Heart right ventricle (tissue), 16 donors: ENCODE results near the gene PNKD. TPM values are rescaled to one million over a fixed set of nuclear protein-coding genes. Genes with fewer than 3 reads are reported as not detected.

ENCODE experiments used
- ATAC-seq, 8 donors: fragments of 200-7000 bp; cut with Tn5 transposase; one replicate each; pipeline ENCODE4 v1.9.1; 2020; ENCODE audit warnings: mild to moderate bottlenecking in 8 of 8, moderate library complexity in 8 of 8, moderate number of reproducible peaks in 1 of 8
- DNase-seq, 2 donors: peaks; one replicate each; pipeline ENCODE4 v3.0.0-alpha.2; 2020
- H3K27ac ChIP-seq, 10 donors: fragments of 200-600 bp; sonication (generic) in 2 of 10; one replicate each; pipeline versions ENCODE4 v1.5.0 to v1.8.0; 2020 to 2022; ENCODE audit warnings: mild to moderate bottlenecking in 3 of 10
- H3K27me3 ChIP-seq, 7 donors: fragments of 200-600 bp; one replicate each; pipeline ENCODE4 v1.8.0; 2021 to 2022; ENCODE audit warnings: mild to moderate bottlenecking in 2 of 7
- H3K36me3 ChIP-seq, 9 donors: fragments of 200-600 bp; sonication (generic) in 1 of 9; one replicate each; pipeline versions ENCODE4 v1.5.0 to v1.8.0; 2020 to 2022; ENCODE audit warnings: mild to moderate bottlenecking in 2 of 9
- H3K4me1 ChIP-seq, 9 donors: fragments of 200-600 bp; sonication (generic) in 1 of 9; one replicate each; pipeline versions ENCODE4 v1.5.0 to v1.8.0; 2020 to 2022; ENCODE audit warnings: mild to moderate bottlenecking in 4 of 9
- H3K4me3 ChIP-seq, 10 donors: fragments of 200-600 bp; sonication (generic) in 2 of 10; one replicate each; pipeline versions ENCODE4 v1.5.0 to v1.8.0; 2020 to 2022; ENCODE audit warnings: mild to moderate bottlenecking in 7 of 10, moderate library complexity in 2 of 10
- H3K9me3 ChIP-seq, 11 donors: fragments of 200-600 bp in 10 of 11; sonication (generic) in 2 of 11; one replicate each; pipeline versions ENCODE4 v1.5.0 to v1.8.0; 2013 to 2022; ENCODE audit warnings: mild to moderate bottlenecking in 2 of 11, control low read depth in 1 of 11, moderate library complexity in 1 of 11
- CTCF ChIP-seq, 9 donors: fragments of 200-600 bp; sonication (generic) in 2 of 9; IDR thresholded peaks; one replicate each; pipeline versions ENCODE4 v1.5.0 to v1.8.0; 2021 to 2022; ENCODE audit warnings: antibody characterized with exemption in 9 of 9, mild to moderate bottlenecking in 5 of 9, moderate library complexity in 1 of 9
- WGBS, 2 donors: extraction: QIAGEN DNeasy Blood & Tissue Kit; methylation state at CpG; one replicate each; pipeline ENCODE4 v1.1.7; 2013; ENCODE audit warnings: inconsistent platforms in 1 of 2; 5-methylcytosine and 5-hydroxymethylcytosine counted together
- intact Hi-C, 10 donors: fragments of 100-400 bp; cut with DNase I; formaldehyde crosslinking; loops; one replicate each; pipeline versions ENCODE4 v1.11.1 to v1.14.2; 2022
- polyA plus RNA-seq, 2 donors: library from polyadenylated mRNA; stranded (reverse); fragments of 200-250 nt; gene quantifications; one replicate each; pipeline ENCODE4 v1.2.3, GENCODE V29; 2013
- total RNA-seq, 10 donors: library from RNA; stranded (reverse); fragmentation: NEBNext Ultra II Directional in 3 of 10; extraction: Animal tissue kit (Norgen Biotek cat#: 25700) in 3 of 10; gene quantifications; one replicate each; pipeline versions ENCODE4 v1.2.1 to v1.2.4, GENCODE V29; 2021 to 2023
- donor health status: Arrhythmogenic right ventricular cardiomyopathy.
- donor health status: ischemic (EF 13 %, LVEDD 7.1; RV severe dilation, severe dysfunction).
- donor health status: healthy with polysubstance abuse.
- donor health status: DM: no; HTN: yes; CAD: no.
- donor health status: DM: no; HTN: no; CAD: no.
- donor health status: ischemic (EF 25% LVEDD 6.9; RV normal size, moderate dysfunction).
- donor health status: ischemic (EF 25% LVEDD 5.7; RV mildly dilated, moderate dysfunction).
- donor health status: healthy.
- donor health status: DM: yes; HTN: yes; CAD: no.
- donor health status: Ischemic cardiomyopathy.
- donor health status: ischemic (EF 35%, LVEDD 5.7; RV mildly dilated, moderate dysfunction).
- donor health status: nonischemic (EF 11% LVEDD 7.7; RV severe dilation, severe dysfunction).
- donor health status: DM: yes; HTN: yes; CAD: no.
- donor health status: PGD.
- donor health status: ischemic (EF 29% LVEDD 5.4; RV normal size, mild dysfunction).
- donor health status: nonischemic (EF 23%, LVEDD 6.1; RV moderate dilation, normal function).

PNKD gene
- total and polyA plus RNA-seq, 12 donors: 56.9 to 138 (median 75.7) TPM

- no peak overlapping the region for H3K4me3 ChIP-seq
- no peaks in the 10 kb centered on the region for H3K36me3 ChIP-seq
- TF ChIP-seq CTCF (IDR thresholded peaks at IDR 0.05): no peak
- no peak for DNase-seq
- H3K27me3 ChIP-seq: no peaks in the 10 kb centered on the region
- ATAC-seq: no peak
- peaks cover 0 to 13% (median 0%) of the 10 kb centered on the region in 9 donors for H3K4me1 ChIP-seq
- H3K9me3 ChIP-seq: peaks cover 0 to 26% (median 8%) of the 10 kb centered on the region in 11 donors
- intact Hi-C loops: loop anchor here in 7 of 10 donors (1.0 to 10.0 kb wide), 6 partner anchors 38 to 170 kb away; no protein-coding TSS in a partner anchor
- H3K27ac ChIP-seq: no peak overlapping the region
- 75 to 77% methylated on average over 20 of the region's 20 CpGs for WGBS, 2 donors
These were observed 84.6 kb downstream of the PNKD start for GRCh38 chr2:218354850-218355443.

- Histone ChIP-seq H3K4me1 (peaks cover 0 to 30% (median 0%) of the 10 kb centered on the region in 9 donors), H3K27ac (no peak overlapping the region), H3K4me3 (no peak overlapping the region), H3K27me3 (no peaks in the 10 kb centered on the region), H3K36me3 (no peaks in the 10 kb centered on the region), H3K9me3 (peaks cover 0 to 5% (median 0%) of the 10 kb centered on the region in 11 donors)
- DNase-seq (no peak), ATAC-seq (peak in 4 of 8 donors; percentile 17 to 51 (median 24))
- WGBS, 2 donors: 58 to 63% methylated on average over 17 of the region's 17 CpGs
- intact Hi-C loops: loop anchor here in 8 of 10 donors (2.0 to 10.0 kb wide), 4 partner anchors 55 to 173 kb away; no protein-coding TSS in a partner anchor
- TF ChIP-seq CTCF (IDR thresholded peaks at IDR 0.05): no peak
These were observed 87.2 kb downstream of the PNKD start for GRCh38 chr2:218357236-218358177.

GRCh38 chr2:218360453-218360852 lies 90.1 kb downstream of the PNKD start:
- intact Hi-C loops: no loop called here

More at GRCh38 chr2:218360453-218360852, 90.1 kb downstream of the PNKD start:
- H3K9me3 ChIP-seq: no peaks in the 10 kb centered on the region
- 88 to 90% methylated on average over 4 of the region's 4 CpGs for WGBS, 2 donors
- no peak for TF ChIP-seq CTCF (IDR thresholded peaks at IDR 0.05)
- peaks cover 0 to 51% (median 0%) of the 10 kb centered on the region in 9 donors for H3K4me1 ChIP-seq
- H3K27me3 ChIP-seq: no peaks in the 10 kb centered on the region
- H3K27ac ChIP-seq: peak overlapping the region in 1 of 10 donors; percentile 86
- peak in 6 of 8 donors; percentile 27 to 66 (median 43) for ATAC-seq
- no peak for DNase-seq
- H3K36me3 ChIP-seq: no peaks in the 10 kb centered on the region
- H3K4me3 ChIP-seq: no peak overlapping the region
